ENCODE data around the gene KIF14. TPM values are rescaled to one million over a fixed set of nuclear protein-coding genes. Genes with fewer than 3 reads are reported as not detected.
"Not testable (repeated sequence)": the region's sequence is repeated elsewhere in the genome, so short reads cannot be mapped to it uniquely, and the experiment has no call there.

The KIF14 gene
- total RNA-seq, 5 donors from 2014 or later (not counting 1 experiment from before 2014, with no cell fraction given): 0.03 to 0.33 (median 0.19) TPM

DNA sequence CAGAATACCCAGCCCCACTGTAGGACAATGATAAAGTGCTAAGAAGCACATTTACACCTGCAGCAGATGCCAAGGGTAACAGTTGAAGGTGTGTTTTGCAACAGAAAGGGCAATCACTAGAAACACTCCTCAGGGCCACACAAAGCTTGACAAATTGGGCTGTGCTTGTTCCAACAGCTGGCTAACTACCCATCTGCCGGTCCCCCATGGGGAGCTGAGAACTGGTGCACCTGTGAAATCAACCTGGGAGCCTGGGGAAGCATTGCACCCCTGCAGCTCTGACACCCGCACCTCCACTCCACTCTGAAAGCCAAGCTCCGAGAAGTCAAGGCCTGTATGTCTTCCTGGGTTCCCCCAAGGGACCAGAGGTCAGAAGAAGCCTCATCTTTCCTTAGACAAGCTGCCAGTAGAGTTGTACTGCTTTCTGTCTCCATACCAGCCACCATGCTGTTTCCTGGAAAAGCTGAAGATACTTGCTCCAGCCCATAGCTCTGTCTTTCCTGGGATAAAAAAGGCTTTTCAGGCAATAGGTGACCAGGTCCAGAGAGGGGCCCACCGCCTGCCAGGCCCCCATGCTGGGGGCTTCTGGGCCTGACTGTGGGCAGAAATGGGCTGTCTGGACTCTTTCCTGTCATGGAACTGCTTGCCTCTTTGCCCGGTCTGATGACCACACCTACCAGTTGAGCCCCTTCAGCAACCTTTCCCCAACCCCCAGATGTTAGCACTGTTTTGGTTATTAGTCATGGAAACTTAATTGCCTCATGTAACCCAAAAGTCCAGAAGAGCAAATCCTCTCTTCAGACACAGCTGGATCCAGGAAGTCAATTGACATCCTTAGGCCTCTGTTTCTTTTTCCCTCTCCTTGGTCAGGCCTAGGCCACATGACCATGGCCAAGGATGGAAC is 93.6 kb downstream of the KIF14 start:
- Histone ChIP-seq H3K27ac (ENCODE audit: low read length) (no peak overlapping the region), H3K4me3 (ENCODE audit: control insufficient read depth in 1 of 2, extremely low read depth in 1 of 2, low read length in 1 of 2) (no peak overlapping the region), H3K9me3 (no peaks in the 10 kb centered on the region), H3K4me1 (ENCODE audit: control insufficient read depth in 1 of 2, extremely low read depth in 1 of 2, insufficient read depth in 2 of 2, low read length in 2 of 2) (peaks cover 24 to 31% of the 10 kb centered on the region in 2 experiments), H3K27me3 (replicated peaks in 1 of 2; ENCODE audit: control insufficient read depth in 2 of 2, extremely low read depth in 1 of 2, insufficient read depth in 2 of 2, low read length in 1 of 2) (peaks cover 0 to 18% of the 10 kb centered on the region in 2 experiments), H3K36me3 (ENCODE audit: control insufficient read depth in 2 of 2, extremely low read depth in 1 of 2, insufficient read depth in 1 of 2, low read length in 1 of 2) (no peaks in the 10 kb centered on the region)
- no peak for DNase-seq
- Mint-ChIP-seq H3K27ac (no peak overlapping the region), H3K27me3 (peaks cover 0 to 2% of the 10 kb centered on the region in 2 donors), H3K36me3 (no peaks in the 10 kb centered on the region), H3K4me1 (peaks cover 31 to 32% (median 31%) of the 10 kb centered on the region in 3 donors), H3K9me3 (no peaks in the 10 kb centered on the region), H3K4me3 (no peak overlapping the region)
- ChIA-PET CTCF (interaction anchor here in 1 of 2 donors (0.6 kb wide), 1 partner anchor 72 kb away, joined by 3 read pairs; no protein-coding TSS in a partner anchor), POLR2A (interaction anchor here in 1 of 2 donors (0.5 kb wide), 1 partner anchor 150 kb away, joined by 3 read pairs; no protein-coding TSS in a partner anchor)
- ATAC-seq (replicated peaks in 1 of 4): no peak
- 92% methylated on average over 5 of the region's 5 CpGs for WGBS (ENCODE audit: insufficient coverage)

DNA sequence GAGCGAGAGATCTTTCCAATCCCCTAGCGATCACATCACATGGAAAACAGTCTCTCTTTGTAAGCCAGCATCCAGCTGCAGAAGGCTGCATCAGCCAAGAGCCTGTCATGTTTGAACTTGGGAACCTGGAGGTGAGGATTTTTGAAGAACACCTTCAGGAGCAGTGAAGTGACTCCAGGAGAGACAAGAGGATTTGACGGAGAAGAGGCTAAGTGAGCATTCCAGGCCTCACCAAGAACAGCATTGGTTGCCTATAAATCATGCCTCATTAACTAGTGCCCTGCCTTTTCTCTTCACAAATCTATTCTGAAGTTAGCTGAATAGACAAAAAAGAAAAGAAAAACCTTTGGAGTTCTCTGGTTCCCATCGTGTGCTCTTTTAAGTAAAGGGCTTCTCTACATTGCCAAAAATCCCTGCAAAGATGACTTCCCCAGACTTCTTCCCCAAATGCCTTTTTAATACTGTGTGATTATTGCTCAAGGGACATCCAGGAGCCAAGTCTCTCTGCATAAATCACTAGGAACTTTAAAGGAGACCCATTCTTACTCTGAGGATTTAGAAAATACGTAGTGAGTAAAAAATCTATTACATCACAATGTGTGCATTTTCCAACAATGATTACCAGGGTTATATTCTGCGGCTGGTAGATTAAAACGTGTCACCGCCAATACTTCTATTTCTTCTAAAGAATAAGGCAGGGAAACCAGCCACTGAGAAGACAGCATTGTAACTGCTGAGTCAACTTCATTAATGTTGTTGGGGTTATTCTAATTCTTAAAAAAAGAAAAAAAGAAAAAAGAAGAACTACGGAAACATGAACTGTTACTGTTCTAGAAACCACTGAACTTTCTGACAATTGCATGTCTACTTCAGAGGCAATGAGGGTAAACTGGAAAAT is 95.2 kb downstream of the KIF14 start:
- Histone ChIP-seq H3K4me3 (ENCODE audit: control insufficient read depth in 1 of 2, extremely low read depth in 1 of 2, low read length in 1 of 2) (no peak overlapping the region), H3K9me3 (no peaks in the 10 kb centered on the region), H3K4me1 (ENCODE audit: control insufficient read depth in 1 of 2, extremely low read depth in 1 of 2, insufficient read depth in 2 of 2, low read length in 2 of 2) (peaks cover 15 to 18% of the 10 kb centered on the region in 2 experiments), H3K27ac (ENCODE audit: low read length) (no peak overlapping the region), H3K27me3 (replicated peaks in 1 of 2; ENCODE audit: control insufficient read depth in 2 of 2, extremely low read depth in 1 of 2, insufficient read depth in 2 of 2, low read length in 1 of 2) (peaks cover 0 to 18% of the 10 kb centered on the region in 2 experiments), H3K36me3 (ENCODE audit: control insufficient read depth in 2 of 2, extremely low read depth in 1 of 2, insufficient read depth in 1 of 2, low read length in 1 of 2) (no peaks in the 10 kb centered on the region)
- ATAC-seq (replicated peaks in 1 of 4) (no peak), DNase-seq (no peak)
- H3K4me3 Mint-ChIP-seq: no peak overlapping the region
- peaks cover 0 to 2% of the 10 kb centered on the region in 2 donors for H3K27me3 Mint-ChIP-seq
- peaks cover 15 to 19% (median 18%) of the 10 kb centered on the region in 3 donors for H3K4me1 Mint-ChIP-seq
- CTCF ChIA-PET: no interaction called here
- no peaks in the 10 kb centered on the region for H3K36me3 Mint-ChIP-seq
- no peaks in the 10 kb centered on the region for H3K9me3 Mint-ChIP-seq
- POLR2A ChIA-PET: interaction anchor here in 1 of 2 donors (0.6 kb wide), 1 partner anchor 367 kb away, joined by 3 read pairs; no protein-coding TSS in a partner anchor
- no peak overlapping the region for H3K27ac Mint-ChIP-seq
- 80% methylated on average over 2 of the region's 9 CpGs for whole genome bisulfite sequencing (ENCODE audit: insufficient coverage)

DNA sequence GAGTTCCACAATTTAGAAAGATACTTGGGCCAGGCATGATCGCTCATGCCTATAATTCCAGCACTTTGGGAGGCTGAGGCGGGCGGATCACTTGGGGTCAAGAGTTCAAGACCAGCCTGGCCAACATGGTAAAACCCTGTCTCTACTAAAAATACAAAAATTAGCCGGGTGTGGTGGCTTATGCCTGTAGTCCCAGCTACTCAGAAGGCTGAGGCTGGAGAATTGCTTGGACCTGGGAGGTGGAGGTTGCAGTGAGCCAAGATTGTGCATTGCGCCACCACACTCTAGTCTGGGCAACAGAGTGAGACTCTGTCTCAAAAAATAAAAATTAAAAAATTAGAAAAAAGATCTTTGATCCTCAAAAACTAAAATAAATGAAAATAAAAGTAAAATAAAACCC is 96.0 kb downstream of the KIF14 start:
- H3K9me3 Mint-ChIP-seq; H3K9me3 ChIP-seq; H3K36me3 ChIP-seq (ENCODE audit: control insufficient read depth in 2 of 2, extremely low read depth in 1 of 2, insufficient read depth in 1 of 2, low read length in 1 of 2); ATAC-seq (replicated peaks in 1 of 4); H3K27me3 Mint-ChIP-seq; H3K27ac ChIP-seq (ENCODE audit: low read length); DNase-seq; H3K4me3 ChIP-seq (ENCODE audit: control insufficient read depth in 1 of 2, extremely low read depth in 1 of 2, low read length in 1 of 2); CTCF ChIA-PET; H3K27ac Mint-ChIP-seq; H3K4me3 Mint-ChIP-seq; H3K36me3 Mint-ChIP-seq: not testable (repeated sequence)
- Histone ChIP-seq H3K27me3 (replicated peaks in 1 of 2; ENCODE audit: control insufficient read depth in 2 of 2, extremely low read depth in 1 of 2, insufficient read depth in 2 of 2, low read length in 1 of 2) (peaks cover 0 to 18% of the 10 kb centered on the region in 2 experiments), H3K4me1 (ENCODE audit: control insufficient read depth in 1 of 2, extremely low read depth in 1 of 2, insufficient read depth in 2 of 2, low read length in 2 of 2) (peaks cover 7 to 11% of the 10 kb centered on the region in 2 experiments)
- POLR2A ChIA-PET: interaction anchor here in 1 of 2 donors (0.7 kb wide), 1 partner anchor 1829 kb away, joined by 3 read pairs; no protein-coding TSS in a partner anchor
- WGBS (ENCODE audit: insufficient coverage): 100% methylated on average over 1 of the region's 5 CpGs
- peaks cover 7 to 13% (median 12%) of the 10 kb centered on the region in 3 donors for H3K4me1 Mint-ChIP-seq

DNA sequence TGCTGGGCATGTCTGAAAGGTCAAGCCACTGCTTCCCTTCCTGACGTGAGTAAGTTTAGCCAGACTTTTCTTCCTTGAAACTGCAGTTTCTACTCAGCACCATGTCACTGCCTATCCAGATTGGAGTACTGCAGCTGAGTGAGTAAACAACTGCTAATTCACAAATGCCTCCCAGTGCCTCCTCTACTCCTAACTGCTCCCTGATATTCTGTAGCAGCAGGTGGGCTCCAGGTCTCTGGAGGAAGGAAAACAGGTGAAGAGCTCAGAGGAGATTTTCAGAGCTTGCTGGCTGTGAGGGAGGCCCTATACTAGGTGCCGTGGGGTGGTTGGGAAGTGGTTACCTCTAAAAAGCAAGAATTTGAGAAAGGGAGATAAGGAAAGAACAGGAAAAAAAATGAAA is 96.5 kb downstream of the KIF14 start:
- Histone ChIP-seq H3K9me3 (no peaks in the 10 kb centered on the region), H3K27me3 (replicated peaks in 1 of 2; ENCODE audit: control insufficient read depth in 2 of 2, extremely low read depth in 1 of 2, insufficient read depth in 2 of 2, low read length in 1 of 2) (peaks cover 0 to 18% of the 10 kb centered on the region in 2 experiments), H3K4me3 (ENCODE audit: control insufficient read depth in 1 of 2, extremely low read depth in 1 of 2, low read length in 1 of 2) (no peak overlapping the region), H3K27ac (ENCODE audit: low read length) (no peak overlapping the region), H3K4me1 (ENCODE audit: control insufficient read depth in 1 of 2, extremely low read depth in 1 of 2, insufficient read depth in 2 of 2, low read length in 2 of 2) (peaks cover 7% of the 10 kb centered on the region in 2 experiments), H3K36me3 (ENCODE audit: control insufficient read depth in 2 of 2, extremely low read depth in 1 of 2, insufficient read depth in 1 of 2, low read length in 1 of 2) (no peaks in the 10 kb centered on the region)
- ATAC-seq (replicated peaks in 1 of 4) (no peak), DNase-seq (no peak)
- H3K27me3 Mint-ChIP-seq: peaks cover 0 to 2% of the 10 kb centered on the region in 2 donors
- POLR2A ChIA-PET: interaction anchor here in 1 of 2 donors (0.7 kb wide), 1 partner anchor 1830 kb away, joined by 3 read pairs; no protein-coding TSS in a partner anchor
- no peak overlapping the region for H3K27ac Mint-ChIP-seq
- H3K36me3 Mint-ChIP-seq: no peaks in the 10 kb centered on the region
- WGBS (ENCODE audit: insufficient coverage): 100% methylated on average over 2 of the region's 2 CpGs
- no peak overlapping the region for H3K4me3 Mint-ChIP-seq
- H3K4me1 Mint-ChIP-seq: peaks cover 5 to 8% (median 8%) of the 10 kb centered on the region in 3 donors
- H3K9me3 Mint-ChIP-seq: no peaks in the 10 kb centered on the region
- CTCF ChIA-PET: no interaction called here

DNA sequence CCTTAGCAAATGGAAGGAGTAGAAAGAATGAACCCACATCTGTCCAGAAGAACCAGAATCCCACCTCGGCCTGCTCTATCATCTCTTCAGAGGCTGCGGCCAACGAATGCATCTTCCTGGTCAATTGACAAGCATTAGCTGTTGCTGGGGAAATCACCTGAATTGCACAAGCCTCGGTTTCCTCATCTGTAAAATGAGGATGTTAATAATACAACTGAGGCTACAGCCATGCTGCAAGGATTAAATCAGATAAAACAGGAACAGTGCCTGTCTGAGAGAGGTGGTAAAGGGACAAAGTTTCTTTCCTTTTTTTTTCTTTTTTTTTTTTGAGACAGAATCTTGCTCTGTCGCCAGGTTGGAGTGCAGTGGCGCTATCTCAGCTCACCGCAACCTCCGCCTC is 99.8 kb downstream of the KIF14 start:
- H3K4me1 ChIP-seq (ENCODE audit: control insufficient read depth in 1 of 2, extremely low read depth in 1 of 2, insufficient read depth in 2 of 2, low read length in 2 of 2): no peaks in the 10 kb centered on the region
- H3K27ac ChIP-seq (ENCODE audit: low read length): no peak overlapping the region
- CTCF ChIA-PET: no interaction called here
- H3K4me3 ChIP-seq (ENCODE audit: control insufficient read depth in 1 of 2, extremely low read depth in 1 of 2, low read length in 1 of 2): no peak overlapping the region
- H3K27me3 ChIP-seq (replicated peaks in 1 of 2; ENCODE audit: control insufficient read depth in 2 of 2, extremely low read depth in 1 of 2, insufficient read depth in 2 of 2, low read length in 1 of 2): peaks cover 0 to 15% of the 10 kb centered on the region in 2 experiments
- DNase-seq (no peak), ATAC-seq (replicated peaks in 1 of 4) (no peak)
- H3K36me3 ChIP-seq (ENCODE audit: control insufficient read depth in 2 of 2, extremely low read depth in 1 of 2, insufficient read depth in 1 of 2, low read length in 1 of 2): no peaks in the 10 kb centered on the region
- Mint-ChIP-seq H3K27me3 (peaks cover 0 to 2% of the 10 kb centered on the region in 2 donors), H3K4me3 (no peak overlapping the region), H3K27ac (no peak overlapping the region), H3K4me1 (peaks cover 0 to under 1% (median under 1%) of the 10 kb centered on the region in 3 donors), H3K9me3 (no peaks in the 10 kb centered on the region), H3K36me3 (no peaks in the 10 kb centered on the region)
- WGBS (ENCODE audit: insufficient coverage): 88% methylated on average over 1 of the region's 8 CpGs
- POLR2A ChIA-PET: no interaction called here
- H3K9me3 ChIP-seq: no peaks in the 10 kb centered on the region

DNA sequence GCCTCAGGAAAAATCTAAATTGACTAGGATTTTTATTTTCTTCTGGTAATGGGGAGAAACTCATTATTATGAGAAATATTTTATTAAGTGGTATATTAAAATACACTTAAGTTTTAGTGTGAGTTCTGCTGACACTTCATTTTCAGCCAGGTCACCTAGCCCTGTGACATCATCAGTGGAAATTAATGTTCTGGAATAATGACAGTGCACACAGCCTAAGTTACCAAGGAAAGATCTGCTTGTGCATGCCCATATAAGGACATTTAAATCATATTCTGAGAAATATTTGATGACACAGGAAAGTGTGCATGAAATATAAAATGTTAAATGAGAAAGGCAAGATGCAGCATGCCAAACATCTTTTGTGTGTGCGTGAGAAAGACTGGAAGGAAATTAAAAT is 102.0 kb downstream of the KIF14 start:
- H3K36me3 Mint-ChIP-seq: no peaks in the 10 kb centered on the region
- H3K4me3 ChIP-seq (ENCODE audit: control insufficient read depth in 1 of 2, extremely low read depth in 1 of 2, low read length in 1 of 2): no peak overlapping the region
- no peaks in the 10 kb centered on the region for H3K4me1 Mint-ChIP-seq
- no peaks in the 10 kb centered on the region for H3K9me3 Mint-ChIP-seq
- H3K4me3 Mint-ChIP-seq: no peak overlapping the region
- ChIA-PET CTCF (interaction anchor here in 1 of 2 donors (0.6 kb wide), 2 partner anchors 20 to 589 kb away, joined by 4 to 6 read pairs; no protein-coding TSS in a partner anchor), POLR2A (interaction anchor here in 1 of 2 donors (0.6 kb wide), 1 partner anchor 385 kb away, joined by 3 read pairs; no protein-coding TSS in a partner anchor)
- H3K27ac ChIP-seq (ENCODE audit: low read length): no peak overlapping the region
- H3K4me1 ChIP-seq (ENCODE audit: control insufficient read depth in 1 of 2, extremely low read depth in 1 of 2, insufficient read depth in 2 of 2, low read length in 2 of 2): no peaks in the 10 kb centered on the region
- H3K9me3 ChIP-seq: no peaks in the 10 kb centered on the region
- no peaks in the 10 kb centered on the region for H3K36me3 ChIP-seq (ENCODE audit: control insufficient read depth in 2 of 2, extremely low read depth in 1 of 2, insufficient read depth in 1 of 2, low read length in 1 of 2)
- peaks cover 0 to 5% of the 10 kb centered on the region in 2 experiments for H3K27me3 ChIP-seq (replicated peaks in 1 of 2; ENCODE audit: control insufficient read depth in 2 of 2, extremely low read depth in 1 of 2, insufficient read depth in 2 of 2, low read length in 1 of 2)
- no peak for ATAC-seq (replicated peaks in 1 of 4)
- H3K27me3 Mint-ChIP-seq: peaks cover 0 to 1% of the 10 kb centered on the region in 2 donors
- no peak for DNase-seq
- WGBS (ENCODE audit: insufficient coverage): no CpG with 5 or more reads among the region's 1 CpG
- no peak overlapping the region for H3K27ac Mint-ChIP-seq
